Measurements from ENCODE around the gene EFCAB6.

Gene EFCAB6

GRCh38 chr22:43484227-43484626 lies 327.9 kb downstream of the EFCAB6 start:
- ATAC-seq, result no peak
- no peak for TF ChIP-seq POU6F1 (CRISPR knock-in tag; IDR thresholded peaks at IDR 0.05; ENCODE audit: borderline replicate concordance, low read depth)
- no peak for TF ChIP-seq ARNTL (CRISPR knock-in tag; IDR thresholded peaks at IDR 0.05; ENCODE audit: borderline replicate concordance, low read depth)
- TF ChIP-seq CSDC2 (CRISPR knock-in tag; IDR thresholded peaks at IDR 0.05), result no peak
- no peak for TF ChIP-seq TCF4 (CRISPR knock-in tag; IDR thresholded peaks at IDR 0.05; ENCODE audit: borderline replicate concordance)
- no peak for TF ChIP-seq OSR1 (CRISPR knock-in tag; IDR thresholded peaks at IDR 0.05)
- no peak for TF ChIP-seq ZNF70 (CRISPR knock-in tag; IDR thresholded peaks at IDR 0.05)

- no peak for TF ChIP-seq ZNF565 (CRISPR knock-in tag; conservative IDR thresholded peaks at IDR 0.05; ENCODE audit: low read depth)
- TF ChIP-seq PATZ1 (CRISPR knock-in tag; IDR thresholded peaks at IDR 0.05; ENCODE audit: borderline replicate concordance), result no peak
- TF ChIP-seq OSR1 (CRISPR knock-in tag; IDR thresholded peaks at IDR 0.05), result no peak
- no peak for ATAC-seq
These were observed 328.4 kb downstream of the EFCAB6 start for GRCh38 chr22:43483669-43484068.

- ATAC-seq, result no peak
These were observed 328.8 kb downstream of the EFCAB6 start for GRCh38 chr22:43483266-43483665.

GRCh38 chr22:43482318-43482625 lies 329.8 kb downstream of the EFCAB6 start:
- no peak for ATAC-seq
- TF ChIP-seq TCF4 (CRISPR knock-in tag; IDR thresholded peaks at IDR 0.05; ENCODE audit: borderline replicate concordance) (no peak), ZFP30 (CRISPR knock-in tag; IDR thresholded peaks at IDR 0.05) (no peak), ARNTL (CRISPR knock-in tag; IDR thresholded peaks at IDR 0.05; ENCODE audit: borderline replicate concordance, low read depth) (no peak), GLIS3 (CRISPR knock-in tag; IDR thresholded peaks at IDR 0.05) (no peak), CSRNP3 (CRISPR knock-in tag; IDR thresholded peaks at IDR 0.05) (no peak), ESRRG (CRISPR knock-in tag; IDR thresholded peaks at IDR 0.05) (no peak), ZC3H10 (CRISPR knock-in tag; IDR thresholded peaks at IDR 0.05) (no peak), PATZ1 (CRISPR knock-in tag; IDR thresholded peaks at IDR 0.05; ENCODE audit: borderline replicate concordance) (no peak), SNAI2 (CRISPR knock-in tag; IDR thresholded peaks at IDR 0.05) (no peak), POU6F1 (CRISPR knock-in tag; IDR thresholded peaks at IDR 0.05; ENCODE audit: borderline replicate concordance, low read depth) (no peak), TSHZ2 (CRISPR knock-in tag; IDR thresholded peaks at IDR 0.05) (no peak), ZNF565 (CRISPR knock-in tag; conservative IDR thresholded peaks at IDR 0.05; ENCODE audit: low read depth) (no peak), CSDC2 (CRISPR knock-in tag; IDR thresholded peaks at IDR 0.05) (no peak)

More at GRCh38 chr22:43483266-43483665, 328.8 kb downstream of the EFCAB6 start:
- no peak for TF ChIP-seq PATZ1 (CRISPR knock-in tag; IDR thresholded peaks at IDR 0.05; ENCODE audit: borderline replicate concordance)

Measured in SK-N-SH treated with all-trans-retinoic acid at 6 μM for 48 hours (cell line).